Left lung (tissue), 10 donors: Measurements from ENCODE around the gene C1orf198. TPM values are rescaled to one million over a fixed set of nuclear protein-coding genes. Genes with fewer than 3 reads are reported as not detected.

Source experiments
- ATAC-seq: fragments of 200-7000 bp; cut with Tn5 transposase; one replicate; pipeline ENCODE4 v1.9.1; 2020; ENCODE audit warnings: moderate library complexity
- DNase-seq, 4 donors: peaks; one replicate each; pipeline ENCODE4 v3.0.0-alpha.2; 2013 to 2020
- H3K27ac ChIP-seq, 2 donors: fragments of 200-600 bp; sonication (generic) in 1 of 2; one replicate each; pipeline versions ENCODE4 v1.5.0 to v1.8.0; 2020 to 2021
- H3K27me3 ChIP-seq, 2 donors: fragments of 200-600 bp; sonication (generic) in 1 of 2; one replicate each; pipeline versions ENCODE4 v1.5.0 to v1.8.0; 2020 to 2021
- H3K36me3 ChIP-seq, 2 donors: fragments of 200-600 bp; sonication (generic) in 1 of 2; one replicate each; pipeline versions ENCODE4 v1.5.0 to v1.8.0; 2020 to 2021
- H3K4me1 ChIP-seq, 2 donors: fragments of 200-600 bp; one replicate each; pipeline ENCODE4 v1.8.0; 2021
- H3K4me3 ChIP-seq, 2 donors: fragments of 200-600 bp; sonication (generic) in 1 of 2; one replicate each; pipeline versions ENCODE4 v1.5.0 to v1.8.0; 2020 to 2021; ENCODE audit warnings: mild to moderate bottlenecking in 1 of 2
- H3K9me3 ChIP-seq, 2 donors: fragments of 200-600 bp; sonication (generic) in 1 of 2; one replicate each; pipeline versions ENCODE4 v1.5.0 to v1.8.0; 2020 to 2021
- intact Hi-C, 2 donors: fragments of 100-400 bp; cut with DNase I; formaldehyde crosslinking; loops; one replicate each; pipeline versions ENCODE4 v1.11.2 to v1.14.2; 2022
- polyA plus RNA-seq, 6 donors: library from polyadenylated mRNA; unstranded; fragments of 120-200 nt; gene quantifications; one replicate each; pipeline ENCODE4 v1.2.1, GENCODE V29; 2013; ENCODE audit not compliant: insufficient read length in 6 of 6
- total RNA-seq, 2 donors: library from RNA; stranded (reverse); fragmentation: NEBNext Ultra II Directional; extraction: Animal tissue kit (Norgen Biotek cat#: 25700); gene quantifications; one replicate each; pipeline ENCODE4 v1.2.1, GENCODE V29; 2021
- TF ChIP-seq, protein P1 (sequence below), 2 donors: fragments of 200-600 bp; sonication (generic) in 1 of 2; IDR thresholded peaks; one replicate each; pipeline versions ENCODE4 v1.5.0 to v1.8.0; 2021; ENCODE audit warnings: antibody characterized with exemption in 2 of 2
- donor health status: DM: no; HTN: yes; CAD: no.
- donor health status: DM: no; HTN: no; CAD: no.

The C1orf198 gene
- total and polyA plus RNA-seq, 8 donors: 36.2 to 116 (median 78.3) TPM

DNA sequence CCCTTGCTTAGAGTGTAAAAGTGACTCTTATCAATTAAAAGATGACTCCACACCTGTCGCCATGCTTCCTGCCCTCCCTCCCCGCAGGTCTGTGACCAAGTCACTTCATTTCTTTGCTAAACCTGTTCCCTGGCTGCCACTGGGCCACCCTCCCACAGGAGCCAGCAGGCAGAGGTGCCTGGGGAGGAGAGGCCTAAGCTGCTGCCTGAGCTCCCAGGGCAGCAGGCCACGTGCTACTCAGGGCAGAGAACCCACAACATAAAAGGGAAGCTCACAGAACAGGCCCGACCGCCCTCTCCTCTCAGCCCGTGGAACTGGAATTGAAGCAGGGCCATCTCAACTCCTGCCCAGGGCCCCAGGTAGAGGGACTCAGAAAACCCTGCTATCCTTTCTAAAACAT, 4.9 kb downstream of the C1orf198 start:
- intact Hi-C loops: no loop called here
- no peak overlapping the region for H3K4me3 ChIP-seq
- H3K27ac ChIP-seq: peak overlapping the region in 1 of 2 donors; percentile 63
- no peaks in the 10 kb centered on the region for H3K36me3 ChIP-seq
- peaks cover 0 to 15% of the 10 kb centered on the region in 2 donors for H3K27me3 ChIP-seq
- peaks cover 15 to 37% of the 10 kb centered on the region in 2 donors for H3K4me1 ChIP-seq
- DNase-seq: peak in 3 of 4 donors; percentile 81 to 84 (median 82)
- TF ChIP-seq, protein P1, sequence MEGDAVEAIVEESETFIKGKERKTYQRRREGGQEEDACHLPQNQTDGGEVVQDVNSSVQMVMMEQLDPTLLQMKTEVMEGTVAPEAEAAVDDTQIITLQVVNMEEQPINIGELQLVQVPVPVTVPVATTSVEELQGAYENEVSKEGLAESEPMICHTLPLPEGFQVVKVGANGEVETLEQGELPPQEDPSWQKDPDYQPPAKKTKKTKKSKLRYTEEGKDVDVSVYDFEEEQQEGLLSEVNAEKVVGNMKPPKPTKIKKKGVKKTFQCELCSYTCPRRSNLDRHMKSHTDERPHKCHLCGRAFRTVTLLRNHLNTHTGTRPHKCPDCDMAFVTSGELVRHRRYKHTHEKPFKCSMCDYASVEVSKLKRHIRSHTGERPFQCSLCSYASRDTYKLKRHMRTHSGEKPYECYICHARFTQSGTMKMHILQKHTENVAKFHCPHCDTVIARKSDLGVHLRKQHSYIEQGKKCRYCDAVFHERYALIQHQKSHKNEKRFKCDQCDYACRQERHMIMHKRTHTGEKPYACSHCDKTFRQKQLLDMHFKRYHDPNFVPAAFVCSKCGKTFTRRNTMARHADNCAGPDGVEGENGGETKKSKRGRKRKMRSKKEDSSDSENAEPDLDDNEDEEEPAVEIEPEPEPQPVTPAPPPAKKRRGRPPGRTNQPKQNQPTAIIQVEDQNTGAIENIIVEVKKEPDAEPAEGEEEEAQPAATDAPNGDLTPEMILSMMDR (IDR thresholded peaks at IDR 0.05): no peak
- no peaks in the 10 kb centered on the region for H3K9me3 ChIP-seq
- ATAC-seq: peak; percentile 79

DNA sequence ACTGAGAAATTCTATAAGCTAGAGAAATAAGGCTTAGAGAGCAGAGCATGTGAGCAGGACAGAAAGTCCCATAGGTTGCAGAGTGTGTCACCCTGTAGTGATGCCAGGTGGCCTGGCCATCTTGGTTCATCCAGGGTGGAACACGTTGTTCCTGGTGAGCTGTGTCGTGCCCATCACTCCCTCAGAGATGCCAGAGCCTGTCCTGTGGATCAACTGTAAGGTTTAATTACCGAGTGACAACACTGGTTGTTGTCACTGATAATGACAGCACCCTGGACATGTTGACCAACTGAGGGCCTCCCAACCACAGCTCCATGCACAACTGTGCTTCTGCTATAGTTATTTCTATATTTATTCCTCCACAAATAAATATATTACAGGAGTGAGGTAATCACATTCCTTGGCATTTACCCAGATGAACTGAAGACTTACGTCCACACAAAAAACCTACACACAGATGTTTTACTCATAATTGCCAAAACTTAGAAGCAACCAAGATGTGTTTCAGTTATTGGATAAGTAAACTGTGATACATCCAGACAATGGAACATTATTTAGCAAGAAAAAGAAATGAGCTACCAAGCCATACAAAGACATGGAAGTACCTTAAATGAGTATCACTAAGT, 6.2 kb downstream of the C1orf198 start:
- peaks cover 23 to 33% of the 10 kb centered on the region in 2 donors for H3K4me1 ChIP-seq

DNA sequence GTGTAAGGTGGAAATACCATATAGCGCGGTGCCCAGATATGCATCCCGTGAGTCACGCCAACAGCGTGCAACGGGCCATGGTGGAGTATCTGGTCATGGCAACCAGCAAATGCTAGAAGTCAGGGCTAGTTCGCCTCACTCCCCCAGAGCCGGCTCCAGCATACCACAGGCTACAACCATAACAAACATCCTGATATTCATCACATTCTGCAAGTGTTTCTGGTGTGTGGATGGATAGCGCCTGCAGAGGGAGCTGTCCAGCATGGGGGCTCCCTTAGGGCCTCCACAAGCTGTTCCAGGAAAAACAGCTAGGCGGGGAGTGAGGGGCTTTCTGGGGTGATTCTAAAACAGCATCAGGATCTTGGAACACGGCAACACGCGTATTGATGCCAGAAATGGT, 6.8 kb downstream of the C1orf198 start:
- Histone ChIP-seq H3K9me3 (no peaks in the 10 kb centered on the region), H3K27ac (no peak overlapping the region), H3K36me3 (no peaks in the 10 kb centered on the region), H3K27me3 (no peaks in the 10 kb centered on the region), H3K4me1 (peaks cover 23 to 29% of the 10 kb centered on the region in 2 donors), H3K4me3 (no peak overlapping the region)
- TF ChIP-seq, protein P1 (IDR thresholded peaks at IDR 0.05): no peak
- DNase-seq: no peak
- intact Hi-C loops: no loop called here
- no peak for ATAC-seq

More for the DNA sequence above, 6.2 kb downstream of the C1orf198 start:
- DNase-seq: no peak
- TF ChIP-seq, protein P1 (IDR thresholded peaks at IDR 0.05): no peak
- H3K9me3 ChIP-seq: no peaks in the 10 kb centered on the region
- no peak overlapping the region for H3K4me3 ChIP-seq
- H3K27ac ChIP-seq: peak overlapping the region in 1 of 2 donors; percentile 33
- intact Hi-C loops: no loop called here
- no peak for ATAC-seq
- no peaks in the 10 kb centered on the region for H3K36me3 ChIP-seq
- peaks cover 0 to 4% of the 10 kb centered on the region in 2 donors for H3K27me3 ChIP-seq

DNA sequence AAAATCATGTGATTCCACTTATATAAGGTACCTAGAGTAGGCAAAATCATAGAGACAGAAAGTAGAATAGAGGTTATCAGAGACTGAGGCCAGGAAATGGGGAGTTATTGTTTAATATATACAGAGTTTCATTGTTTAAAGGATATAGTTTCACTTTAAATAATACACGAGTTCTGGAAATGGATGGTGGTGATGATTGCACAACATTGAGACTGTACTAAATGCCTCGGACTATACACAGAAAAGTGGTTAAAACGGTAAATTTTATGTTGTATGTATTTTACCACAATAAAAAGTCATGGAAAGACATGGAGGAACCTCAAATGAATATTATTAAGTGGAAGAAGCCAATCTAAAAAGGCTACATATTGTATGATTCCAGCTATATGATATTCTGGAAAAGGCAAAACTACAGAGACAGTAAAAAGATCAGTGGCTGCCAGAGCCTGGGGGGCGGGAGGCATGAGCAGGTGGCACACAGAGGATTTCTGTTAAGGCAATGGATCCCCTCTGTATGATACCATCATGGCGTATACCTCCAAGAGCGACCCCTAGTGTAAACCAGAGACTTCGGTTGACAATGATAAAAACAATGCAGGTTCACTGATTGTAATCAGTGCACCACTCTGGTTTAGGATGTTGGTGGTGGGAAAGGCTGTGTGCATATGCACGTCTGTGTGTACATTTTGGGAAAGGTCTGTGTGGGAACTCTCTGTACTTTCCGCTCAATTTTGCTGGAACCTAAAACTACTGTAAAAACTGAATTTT, 7.5 kb downstream of the C1orf198 start:
- Histone ChIP-seq H3K27ac (no peak overlapping the region), H3K4me3 (no peak overlapping the region), H3K36me3 (no peaks in the 10 kb centered on the region)

More for the DNA sequence above, 7.5 kb downstream of the C1orf198 start:
- intact Hi-C loops: no loop called here
- DNase-seq: no peak
- peaks cover 23 to 30% of the 10 kb centered on the region in 2 donors for H3K4me1 ChIP-seq
- no peak for ATAC-seq
- no peaks in the 10 kb centered on the region for H3K27me3 ChIP-seq
- TF ChIP-seq, protein P1 (IDR thresholded peaks at IDR 0.05): no peak
- no peaks in the 10 kb centered on the region for H3K9me3 ChIP-seq
